Tibial nerve (tissue), 4 donors: ENCODE results near the gene TTLL3.

Experiments used
- EP300 ChIP-seq, 2 donors: sonication (generic); formaldehyde crosslinking; IDR thresholded peaks; one replicate each; pipeline ENCODE4 v1.6.1; 2017; ENCODE audit warnings: antibody characterized with exemption in 2 of 2, mild to moderate bottlenecking in 1 of 2
- TF ChIP-seq, protein P1 (sequence below), 5 experiments: fragments of 200-600 bp in 3 of 5; fragments of 450-650 bp in 2 of 5; sonication (generic) in 3 of 5; IDR thresholded peaks; one replicate each; pipeline ENCODE4 v1.5.1; 2016 to 2019; ENCODE audit warnings: antibody characterized with exemption in 5 of 5, mild to moderate bottlenecking in 3 of 5, moderate library complexity in 2 of 5

DNA sequence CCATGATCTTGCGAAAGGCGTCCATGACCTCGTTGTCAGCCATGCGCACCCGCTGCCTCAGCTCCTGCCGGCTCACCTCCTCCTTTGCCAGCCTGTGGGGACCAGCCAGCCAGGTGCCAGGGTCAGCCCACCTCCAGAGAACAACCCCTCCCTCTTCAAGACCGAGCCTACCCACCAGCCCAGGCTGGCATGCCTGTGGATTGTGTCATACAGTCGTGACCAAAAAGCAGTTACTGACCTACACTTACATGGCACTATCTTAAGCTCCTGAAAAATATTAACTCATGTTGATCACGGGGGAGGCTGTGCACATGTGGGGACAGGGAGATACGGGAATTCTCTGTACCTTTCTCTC is 29.6 kb upstream of the TTLL3 start:
- no peak for TF ChIP-seq EP300 (IDR thresholded peaks at IDR 0.05)
- TF ChIP-seq, protein P1, sequence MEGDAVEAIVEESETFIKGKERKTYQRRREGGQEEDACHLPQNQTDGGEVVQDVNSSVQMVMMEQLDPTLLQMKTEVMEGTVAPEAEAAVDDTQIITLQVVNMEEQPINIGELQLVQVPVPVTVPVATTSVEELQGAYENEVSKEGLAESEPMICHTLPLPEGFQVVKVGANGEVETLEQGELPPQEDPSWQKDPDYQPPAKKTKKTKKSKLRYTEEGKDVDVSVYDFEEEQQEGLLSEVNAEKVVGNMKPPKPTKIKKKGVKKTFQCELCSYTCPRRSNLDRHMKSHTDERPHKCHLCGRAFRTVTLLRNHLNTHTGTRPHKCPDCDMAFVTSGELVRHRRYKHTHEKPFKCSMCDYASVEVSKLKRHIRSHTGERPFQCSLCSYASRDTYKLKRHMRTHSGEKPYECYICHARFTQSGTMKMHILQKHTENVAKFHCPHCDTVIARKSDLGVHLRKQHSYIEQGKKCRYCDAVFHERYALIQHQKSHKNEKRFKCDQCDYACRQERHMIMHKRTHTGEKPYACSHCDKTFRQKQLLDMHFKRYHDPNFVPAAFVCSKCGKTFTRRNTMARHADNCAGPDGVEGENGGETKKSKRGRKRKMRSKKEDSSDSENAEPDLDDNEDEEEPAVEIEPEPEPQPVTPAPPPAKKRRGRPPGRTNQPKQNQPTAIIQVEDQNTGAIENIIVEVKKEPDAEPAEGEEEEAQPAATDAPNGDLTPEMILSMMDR (IDR thresholded peaks at IDR 0.05) = no peak
